Kasumi-1 (cell line): ENCODE results near the gene TSEN54.
"Not testable (repeated sequence)": the region's sequence is repeated elsewhere in the genome, so short reads cannot be mapped to it uniquely, and the experiment has no call there.

Experiments
- DNase-seq, 2 experiments: peaks; one replicate each; lab custom pipeline; 2025; lab: John Stamatoyannopoulos, UW

TSEN54 gene

GRCh38 chr17:75516255-75516618, at the start of gene TSEN54:
TSEN54 (plus strand) TSS chr17:75516528; CDS start chr17:75516561, 33 bp downstream.
- DNase-seq = peak; percentile 90 to 95

GRCh38 chr17:75468291-75468754, 48.0 kb upstream of the TSEN54 start:
- DNase-seq = no peak

DNA sequence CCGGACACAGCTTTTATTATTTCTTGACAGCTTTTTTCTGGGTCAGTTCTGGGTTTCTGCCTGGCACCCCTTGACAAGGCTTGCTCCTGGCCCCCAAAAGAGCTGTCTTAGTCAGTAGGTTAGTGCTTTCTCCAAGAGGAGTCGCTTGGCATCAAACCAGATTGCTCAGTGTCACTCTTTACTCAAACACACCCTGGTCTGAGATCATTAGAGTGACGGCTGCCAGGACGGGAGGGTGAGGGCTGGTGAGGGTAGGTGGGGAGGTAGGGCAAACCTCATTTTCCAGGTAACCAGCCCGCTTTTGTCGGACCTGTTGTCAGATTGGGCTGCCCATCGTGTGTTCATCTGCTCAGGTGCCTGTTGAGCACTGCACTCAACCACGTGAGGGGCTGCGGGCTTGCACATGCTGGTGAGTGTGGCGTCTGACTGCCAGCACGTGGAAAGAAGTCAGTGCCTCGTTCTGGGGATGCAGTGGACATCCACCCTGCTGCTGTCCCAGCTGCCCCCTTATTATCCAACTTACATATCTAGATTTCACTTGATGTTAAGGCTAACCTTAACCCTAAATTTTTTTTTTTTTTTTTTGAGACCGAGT, 47.5 kb upstream of the TSEN54 start:
- no peak for DNase-seq

DNA sequence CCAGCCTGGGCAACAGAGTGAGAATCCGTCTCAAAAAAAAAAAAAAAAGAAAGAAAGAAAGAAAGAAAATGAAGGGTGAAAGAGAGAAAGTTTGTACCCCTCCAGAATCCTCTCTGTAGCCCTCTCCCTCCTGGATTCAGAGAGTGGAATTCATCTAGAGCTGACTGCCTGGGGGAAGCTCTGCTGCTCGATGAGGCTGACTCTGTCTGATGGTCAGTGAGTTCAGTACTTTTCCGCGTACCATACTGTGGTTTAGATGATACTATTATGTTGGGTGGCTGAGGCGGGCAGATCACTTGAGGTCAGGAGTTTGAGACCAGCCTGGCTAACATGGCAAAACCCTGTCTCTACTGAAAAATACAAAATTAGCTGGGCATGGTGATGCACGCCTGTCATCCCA, 45.1 kb upstream of the TSEN54 start:
- DNase-seq = no peak

- DNase-seq = no peak
Measured at GRCh38 chr17:75472119-75472518, 44.2 kb upstream of the TSEN54 start.

DNA sequence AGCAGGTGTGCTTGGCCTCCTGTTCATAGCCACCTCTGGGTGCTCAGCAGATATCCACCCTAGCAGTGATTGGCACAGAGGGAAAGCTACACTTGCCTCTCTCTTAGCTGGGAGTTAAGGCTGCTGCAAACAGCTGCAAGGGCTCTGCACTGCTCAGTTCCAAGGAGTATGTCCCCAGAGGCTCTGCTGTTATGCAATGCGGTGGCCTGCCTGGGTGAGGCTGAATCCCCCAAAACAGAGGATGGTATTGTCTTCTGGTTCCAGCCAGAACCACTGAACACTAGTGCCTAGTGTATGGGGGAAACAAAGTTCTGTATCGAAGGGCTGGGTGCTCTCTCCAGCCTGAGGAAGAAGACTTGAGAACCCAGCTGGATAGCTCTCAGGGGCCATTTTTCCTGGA, 43.1 kb upstream of the TSEN54 start:
- DNase-seq = no peak

- no peak for DNase-seq
Measured at GRCh38 chr17:75474736-75475135, 41.6 kb upstream of the TSEN54 start.

DNA sequence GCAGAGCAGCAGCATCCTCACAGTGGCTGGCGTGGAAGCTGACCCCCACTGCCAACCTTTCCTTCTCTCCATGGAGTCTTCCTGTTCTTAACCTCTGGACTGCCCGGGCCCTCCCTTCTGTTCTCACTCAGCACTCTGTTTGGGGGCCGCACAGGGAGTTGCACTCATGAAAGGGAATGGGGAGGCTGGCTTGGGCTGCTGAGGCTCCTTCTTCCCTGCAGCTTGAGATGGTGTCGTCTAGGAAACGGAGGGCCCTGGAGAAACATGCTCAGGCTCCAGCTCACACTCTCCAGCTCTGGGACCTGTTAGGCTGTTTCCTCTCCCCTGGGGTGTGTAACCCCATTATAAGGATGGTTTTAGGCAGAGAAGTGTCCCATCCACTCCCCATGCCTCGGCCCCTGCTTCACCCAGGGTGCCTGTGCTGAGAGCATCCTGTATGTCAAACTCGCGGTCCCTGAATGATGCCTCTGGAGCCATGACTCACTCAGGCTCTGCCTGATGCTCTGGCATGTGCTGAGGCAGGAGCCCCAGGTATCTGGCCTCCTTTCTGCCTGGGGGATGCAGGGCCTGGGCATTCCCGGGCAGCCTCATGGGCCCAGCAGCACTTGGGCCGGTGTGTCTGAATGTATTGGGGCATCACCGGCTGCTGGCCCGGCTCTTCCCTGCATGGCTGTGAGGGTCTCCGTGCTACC, 41.0 kb upstream of the TSEN54 start:
- no peak for DNase-seq

DNA sequence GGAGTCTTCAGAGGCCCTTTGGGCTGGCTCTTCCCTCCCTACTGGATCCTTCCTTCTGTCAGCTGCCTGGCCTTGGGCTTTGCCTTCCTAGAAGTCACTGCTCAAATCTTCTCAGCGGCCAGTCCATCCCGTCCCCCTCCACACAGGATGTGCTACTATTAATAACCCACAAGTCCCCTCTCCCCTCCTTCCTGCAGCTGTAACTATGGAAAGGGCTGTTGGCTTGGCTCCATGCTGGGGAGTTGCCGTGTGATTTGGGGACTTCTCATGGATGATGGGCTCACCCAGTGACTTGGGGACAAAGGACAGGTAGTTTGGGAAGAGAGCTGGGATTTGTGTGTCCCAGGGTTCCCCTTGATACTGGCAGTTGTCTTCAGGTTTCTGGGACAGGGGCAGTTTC, 40.5 kb upstream of the TSEN54 start:
- DNase-seq = no peak

DNA sequence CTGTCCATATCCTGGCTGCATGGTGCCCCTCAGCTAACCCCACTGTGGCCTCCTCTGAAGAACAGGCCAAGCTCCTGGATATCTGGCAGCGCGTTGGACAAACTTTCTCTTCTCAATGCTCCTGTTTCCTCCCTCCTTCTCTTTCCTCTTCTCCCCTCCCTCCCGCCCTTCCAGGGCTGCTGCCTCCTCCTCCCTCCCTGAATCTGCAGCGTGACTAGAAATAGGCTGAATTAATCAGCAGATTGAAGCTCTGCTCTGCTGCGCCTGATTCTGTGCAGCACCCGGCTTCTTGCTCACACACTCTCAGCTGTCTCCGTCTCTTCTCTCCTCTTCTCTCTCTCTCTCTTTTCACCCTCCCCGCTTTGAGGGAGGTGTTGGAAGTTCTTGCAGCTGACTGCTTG, 40.1 kb upstream of the TSEN54 start:
- DNase-seq = no peak

DNA sequence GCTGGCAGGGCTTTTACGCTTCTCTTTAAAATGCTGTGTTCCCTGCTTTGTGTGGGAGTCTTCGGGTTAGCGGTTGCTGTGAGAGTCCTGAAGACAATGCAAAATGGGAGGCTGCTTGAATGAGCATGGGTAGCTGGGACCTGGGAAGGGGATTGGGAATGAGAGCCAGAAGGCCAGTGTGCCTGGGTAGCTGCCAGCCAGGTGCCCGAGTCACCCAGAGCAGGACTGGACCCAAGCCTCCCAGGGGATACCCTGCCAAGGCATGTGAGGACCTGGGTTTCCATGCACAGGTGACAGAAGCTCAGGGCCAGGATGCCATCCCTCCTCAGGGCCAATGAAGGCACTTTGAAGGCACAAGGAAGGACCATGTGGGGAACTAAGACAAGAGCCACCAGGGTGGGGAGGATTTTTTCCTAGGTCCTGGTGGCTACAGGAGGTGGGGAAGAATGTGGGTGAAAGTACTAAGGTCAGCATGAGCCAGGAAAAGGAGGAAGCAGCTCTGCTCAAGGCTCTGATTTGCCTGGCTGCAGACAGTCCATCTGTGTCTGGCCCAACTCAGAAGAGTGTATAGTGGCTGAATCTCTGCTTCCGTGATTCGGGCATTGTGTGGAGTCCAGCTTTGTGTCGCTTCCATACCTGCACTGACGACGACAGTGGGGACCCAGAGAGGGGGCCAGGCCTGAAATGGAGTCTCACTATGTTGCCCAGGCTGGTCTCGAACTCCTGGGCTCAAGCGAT, 39.4 kb upstream of the TSEN54 start:
- DNase-seq = no peak

DNA sequence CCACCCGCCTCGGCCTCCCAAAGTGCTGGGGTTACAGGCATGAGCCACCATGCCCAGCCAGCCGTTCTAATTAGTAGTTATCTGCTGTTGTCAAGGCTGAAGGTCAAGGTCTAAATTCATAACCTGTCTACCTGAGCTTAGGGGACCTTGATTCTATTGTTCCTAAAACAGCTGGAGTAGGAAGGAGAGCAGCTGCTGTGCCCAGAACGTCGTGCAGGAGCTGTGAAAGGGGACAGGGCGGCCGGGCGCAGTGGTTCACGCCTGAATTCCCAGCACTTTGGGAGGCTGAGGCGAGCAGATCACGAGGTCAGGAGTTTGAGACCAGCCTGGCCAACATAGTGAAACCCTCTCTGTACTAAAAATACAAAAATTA, 38.9 kb upstream of the TSEN54 start:
- not testable (repeated sequence) for DNase-seq

DNA sequence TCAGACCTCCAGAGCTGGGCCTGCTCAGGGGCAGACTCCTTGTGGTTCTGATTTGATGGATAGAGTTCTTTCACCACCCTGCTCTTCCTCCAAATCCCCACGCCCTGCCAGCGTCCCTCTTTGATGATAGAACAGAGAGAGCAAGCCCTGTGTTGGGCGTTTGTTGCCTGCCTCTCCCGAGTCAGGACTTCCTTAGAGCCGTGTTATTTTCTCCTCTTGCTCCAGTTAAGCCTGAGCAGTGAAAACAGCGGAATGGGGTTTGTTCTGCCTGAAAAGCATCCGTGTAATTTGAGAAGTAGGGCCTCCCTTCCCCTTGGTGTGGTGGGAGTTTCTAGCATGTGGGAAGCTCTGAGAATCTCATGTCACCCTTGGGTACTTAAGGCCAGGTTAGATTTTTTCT, 37.8 kb upstream of the TSEN54 start:
- DNase-seq = no peak

- no peak for DNase-seq
Measured at GRCh38 chr17:75480281-75480680, 36.0 kb upstream of the TSEN54 start.

DNA sequence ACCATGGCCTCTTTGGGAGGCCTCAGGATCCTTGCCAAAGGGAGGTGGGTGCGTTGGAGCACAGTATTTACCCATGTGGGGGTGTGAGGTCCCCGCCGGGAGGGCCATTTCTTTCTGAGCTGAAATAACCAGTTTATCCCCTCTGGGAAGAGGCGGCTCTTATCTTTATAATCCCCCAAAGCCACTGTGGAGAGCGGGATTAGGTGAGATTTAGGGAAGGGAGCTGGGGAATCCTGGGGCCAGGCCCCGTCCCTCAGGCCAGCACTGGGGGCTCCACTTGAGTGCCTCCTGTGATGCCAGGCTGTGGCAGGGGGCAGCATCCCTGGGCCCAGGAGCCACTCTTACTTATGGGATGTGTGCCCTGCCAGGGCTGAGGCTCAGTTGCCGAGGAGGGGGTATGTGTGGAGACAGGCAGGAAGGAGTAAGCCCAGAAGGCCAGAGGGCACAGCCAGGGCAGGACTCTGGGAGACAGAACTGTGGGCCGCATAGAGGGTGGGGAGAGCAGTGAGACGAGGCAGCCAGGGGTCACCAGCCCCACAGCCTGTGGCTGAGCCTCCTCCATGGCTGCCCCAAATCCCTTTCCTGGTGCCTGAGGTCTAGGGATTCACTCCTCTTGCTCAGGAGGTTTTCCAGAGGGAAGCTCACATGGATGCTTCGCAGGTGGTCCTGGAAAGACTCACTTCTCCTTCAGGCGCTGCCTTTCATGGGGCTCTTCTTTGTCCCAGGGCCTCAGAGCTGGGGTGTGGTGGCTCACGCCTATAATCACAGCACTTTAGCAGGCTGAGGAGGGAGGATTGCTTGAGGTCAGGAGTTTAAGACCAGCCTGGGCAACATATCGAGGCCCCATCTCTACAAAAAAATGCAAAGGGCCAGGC, 34.9 kb upstream of the TSEN54 start:
- DNase-seq = no peak

- no peak for DNase-seq
Measured at GRCh38 chr17:75482098-75482942, 34.0 kb upstream of the TSEN54 start.

- DNase-seq = no peak
Measured at GRCh38 chr17:75485688-75486087, 30.6 kb upstream of the TSEN54 start.

DNA sequence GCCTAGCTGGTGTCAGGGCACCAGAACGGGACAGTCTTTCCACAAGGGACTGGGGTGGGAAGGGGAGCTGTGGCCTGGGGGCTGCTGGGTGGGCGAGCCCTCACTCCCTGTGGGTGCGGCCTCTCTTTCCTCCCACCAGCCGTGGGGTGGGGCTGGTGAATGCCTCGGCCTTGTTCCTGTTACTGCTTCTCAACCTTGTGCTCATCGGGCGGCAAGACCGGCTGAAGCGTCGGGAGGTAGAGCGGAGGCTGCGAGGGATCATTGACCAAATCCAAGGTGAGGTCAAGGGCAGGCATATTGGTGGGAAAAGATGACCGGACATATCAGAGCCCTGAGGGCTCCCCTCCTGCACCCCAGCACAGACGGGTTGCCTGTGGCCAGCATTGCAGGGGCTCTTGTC, 30.2 kb upstream of the TSEN54 start:
- no peak for DNase-seq

- DNase-seq = peak in 1 of 2 experiments; percentile 56
Measured at GRCh38 chr17:75486951-75487350, 29.4 kb upstream of the TSEN54 start.

DNA sequence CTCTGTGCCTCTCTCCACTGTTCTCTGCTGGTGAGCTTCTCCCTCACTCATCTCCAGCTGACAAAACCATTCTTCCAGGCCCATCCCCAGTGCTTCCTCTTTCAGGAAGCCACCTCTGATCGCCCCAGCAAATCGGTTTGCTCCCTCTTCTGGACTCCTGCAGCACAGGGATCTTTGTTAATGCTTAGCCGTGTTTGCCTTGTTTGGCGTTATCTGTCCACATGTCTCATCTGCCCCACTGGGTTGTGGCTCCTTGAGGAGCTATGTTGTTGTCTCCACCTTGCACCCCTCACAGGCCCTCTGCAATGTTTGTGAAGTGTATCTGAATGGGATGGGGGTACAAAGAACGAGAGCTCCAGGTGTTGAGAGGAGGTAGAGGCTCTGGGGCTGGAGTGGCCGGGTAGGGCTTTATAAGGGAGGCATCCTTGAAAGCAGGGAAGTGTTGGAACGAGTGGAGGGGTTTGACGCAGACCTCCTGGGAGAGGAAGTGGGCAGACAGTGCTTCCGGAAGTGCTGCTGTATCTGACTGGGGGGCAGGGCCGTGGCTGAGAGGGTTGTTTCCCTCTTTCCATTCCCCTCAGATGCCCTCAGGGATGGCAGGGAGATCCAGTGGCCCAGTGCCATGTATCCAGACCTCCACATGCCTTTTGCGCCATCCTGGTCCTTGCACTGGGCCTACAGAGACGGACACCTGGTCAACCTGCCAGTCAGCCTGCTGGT, 28.8 kb upstream of the TSEN54 start:
- peak; percentile 99 for DNase-seq
